Ascending aorta (tissue), 2 donors: ENCODE results near the gene ISG20L2. TPM values are rescaled to one million over a fixed set of nuclear protein-coding genes. Genes with fewer than 3 reads are reported as not detected.

ENCODE experiments used
- DNase-seq, 2 donors: peaks; one replicate each; pipeline ENCODE4 v3.0.0-alpha.2; 2019; ENCODE audit warnings: low spot score in 2 of 2
- H3K27ac ChIP-seq, 2 donors: fragments of 200-600 bp; sonication (generic); one replicate each; pipeline ENCODE4 v1.5.1; 2016 to 2017; ENCODE audit warnings: mild to moderate bottlenecking in 1 of 2
- H3K27me3 ChIP-seq: fragments of 200-600 bp; sonication (generic); one replicate; pipeline ENCODE4 v1.5.1; 2017
- H3K36me3 ChIP-seq, 2 donors: fragments of 200-600 bp; sonication (generic); one replicate each; pipeline ENCODE4 v1.5.1; 2016
- H3K4me1 ChIP-seq, 2 donors: fragments of 200-600 bp; sonication (generic); one replicate each; pipeline ENCODE4 v1.5.1; 2016 to 2017; ENCODE audit warnings: mild to moderate bottlenecking in 1 of 2
- H3K4me3 ChIP-seq, 2 donors: fragments of 200-600 bp; sonication (generic); one replicate each; pipeline ENCODE4 v1.5.1; 2016 to 2017; ENCODE audit warnings: mild to moderate bottlenecking in 1 of 2
- H3K9me3 ChIP-seq, 2 donors: fragments of 200-600 bp; sonication (generic); one replicate each; pipeline ENCODE4 v1.5.1; 2016
- intact Hi-C: fragments of 100-400 bp; cut with DNase I; formaldehyde crosslinking; loops from one replicate; pipeline ENCODE4 v1.15.1; 2023
- total RNA-seq: library from RNA; depleted of rRNA; stranded (reverse); fragments of >200 nt; gene quantifications from one replicate; pipeline ENCODE4 v1.1.0, GENCODE V29; 2016
- TF ChIP-seq, protein P1 (sequence below), 3 experiments: fragments of 200-600 bp in 2 of 3; fragments of 450-650 bp in 1 of 3; sonication (generic) in 2 of 3; IDR thresholded peaks; one replicate each; pipeline ENCODE4 v1.5.1; 2016 to 2019; ENCODE audit warnings: antibody characterized with exemption in 3 of 3, mild to moderate bottlenecking in 1 of 3, moderate library complexity in 1 of 3

Gene ISG20L2
- total RNA-seq, 1 donor from 2014 or later = 7.8 TPM

DNA sequence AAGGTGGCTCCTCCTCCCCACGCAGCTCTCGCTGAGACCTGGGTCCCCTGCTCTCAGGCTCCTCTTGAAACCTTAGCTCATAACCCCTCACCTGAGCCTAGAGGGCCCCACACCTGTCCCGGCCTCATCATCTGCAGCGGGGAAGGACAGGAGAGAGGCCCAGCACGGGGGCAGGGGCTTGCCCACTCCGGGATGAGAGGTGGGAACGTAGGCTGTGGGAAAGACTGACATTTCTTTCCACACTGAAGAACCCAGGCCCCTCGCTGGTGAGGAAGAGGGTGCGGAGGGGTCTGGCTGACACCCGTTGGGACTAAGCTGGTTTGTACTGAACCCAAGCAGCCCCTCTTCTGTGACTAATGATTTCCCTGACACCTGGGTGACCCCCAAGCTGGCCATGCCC is 37.4 kb downstream of the ISG20L2 start:
- Histone ChIP-seq H3K36me3 (no peaks in the 10 kb centered on the region), H3K4me3 (no peak overlapping the region), H3K27ac (no peak overlapping the region), H3K27me3 (peaks cover 8% of the 10 kb centered on the region), H3K9me3 (no peaks in the 10 kb centered on the region), H3K4me1 (peaks cover 3 to 8% of the 10 kb centered on the region in 2 donors)
- DNase-seq = no peak
- TF ChIP-seq, protein P1, sequence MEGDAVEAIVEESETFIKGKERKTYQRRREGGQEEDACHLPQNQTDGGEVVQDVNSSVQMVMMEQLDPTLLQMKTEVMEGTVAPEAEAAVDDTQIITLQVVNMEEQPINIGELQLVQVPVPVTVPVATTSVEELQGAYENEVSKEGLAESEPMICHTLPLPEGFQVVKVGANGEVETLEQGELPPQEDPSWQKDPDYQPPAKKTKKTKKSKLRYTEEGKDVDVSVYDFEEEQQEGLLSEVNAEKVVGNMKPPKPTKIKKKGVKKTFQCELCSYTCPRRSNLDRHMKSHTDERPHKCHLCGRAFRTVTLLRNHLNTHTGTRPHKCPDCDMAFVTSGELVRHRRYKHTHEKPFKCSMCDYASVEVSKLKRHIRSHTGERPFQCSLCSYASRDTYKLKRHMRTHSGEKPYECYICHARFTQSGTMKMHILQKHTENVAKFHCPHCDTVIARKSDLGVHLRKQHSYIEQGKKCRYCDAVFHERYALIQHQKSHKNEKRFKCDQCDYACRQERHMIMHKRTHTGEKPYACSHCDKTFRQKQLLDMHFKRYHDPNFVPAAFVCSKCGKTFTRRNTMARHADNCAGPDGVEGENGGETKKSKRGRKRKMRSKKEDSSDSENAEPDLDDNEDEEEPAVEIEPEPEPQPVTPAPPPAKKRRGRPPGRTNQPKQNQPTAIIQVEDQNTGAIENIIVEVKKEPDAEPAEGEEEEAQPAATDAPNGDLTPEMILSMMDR (IDR thresholded peaks at IDR 0.05) = no peak
- intact Hi-C loops = loop anchor here (10.0 kb wide), 1 partner anchor 204 kb away; the partner anchor contains the start of gene PEAR1

- no peak overlapping the region for H3K4me3 ChIP-seq
- intact Hi-C loops = loop anchor here (10.0 kb wide), 1 partner anchor 204 kb away; the partner anchor contains the start of gene PEAR1
- no peak for DNase-seq
- no peak overlapping the region for H3K27ac ChIP-seq
- peaks cover 8% of the 10 kb centered on the region for H3K27me3 ChIP-seq
- TF ChIP-seq, protein P1 (IDR thresholded peaks at IDR 0.05) = no peak
- peaks cover 3 to 8% of the 10 kb centered on the region in 2 donors for H3K4me1 ChIP-seq
- H3K9me3 ChIP-seq = no peaks in the 10 kb centered on the region
- H3K36me3 ChIP-seq = no peaks in the 10 kb centered on the region
Measured at GRCh38 chr1:156690675-156691036, 37.9 kb downstream of the ISG20L2 start.

- peak overlapping the region in 1 of 2 donors; percentile 41 for H3K4me3 ChIP-seq
- DNase-seq = no peak
- no peak overlapping the region for H3K27ac ChIP-seq
- H3K9me3 ChIP-seq = no peaks in the 10 kb centered on the region
- TF ChIP-seq, protein P1 (IDR thresholded peaks at IDR 0.05) = no peak
- peaks cover 3 to 8% of the 10 kb centered on the region in 2 donors for H3K4me1 ChIP-seq
- no peaks in the 10 kb centered on the region for H3K36me3 ChIP-seq
- intact Hi-C loops = loop anchor here (1.0 to 10.0 kb wide), 3 partner anchors 16 to 205 kb away; partner anchors contain the start of gene PEAR1
- H3K27me3 ChIP-seq = peaks cover 8% of the 10 kb centered on the region
Measured at GRCh38 chr1:156689953-156690674, 38.5 kb downstream of the ISG20L2 start.

- peak in 1 of 2 donors; percentile 89 for DNase-seq
- Histone ChIP-seq H3K27me3 (peaks cover 8% of the 10 kb centered on the region), H3K9me3 (no peaks in the 10 kb centered on the region), H3K27ac (no peak overlapping the region), H3K36me3 (no peaks in the 10 kb centered on the region), H3K4me3 (peak overlapping the region in 1 of 2 donors; percentile 41), H3K4me1 (peaks cover 3 to 8% of the 10 kb centered on the region in 2 donors)
- TF ChIP-seq, protein P1 (IDR thresholded peaks at IDR 0.05) = peak; percentile 92 to 97 (median 95)
- intact Hi-C loops = loop anchor here (1.0 kb wide), 2 partner anchors 17 to 36 kb away; no protein-coding TSS in a partner anchor
Measured at GRCh38 chr1:156689035-156689952, 39.3 kb downstream of the ISG20L2 start.

GRCh38 chr1:156684227-156684782 is 44.3 kb downstream of the ISG20L2 start:
- Histone ChIP-seq H3K4me3 (no peak overlapping the region), H3K4me1 (peaks cover 0 to 2% of the 10 kb centered on the region in 2 donors), H3K36me3 (no peaks in the 10 kb centered on the region), H3K27ac (no peak overlapping the region), H3K9me3 (no peaks in the 10 kb centered on the region), H3K27me3 (no peaks in the 10 kb centered on the region)
- TF ChIP-seq, protein P1 (IDR thresholded peaks at IDR 0.05) = no peak
- intact Hi-C loops = no loop called here
- DNase-seq = no peak
